B cell (primary cell): ENCODE measurements around the gene IGF1R. TPM values are rescaled to one million over a fixed set of nuclear protein-coding genes. Genes with fewer than 3 reads are reported as not detected.

Experiments
- ATAC-seq: fragments of 200-7000 bp; cut with Tn5 transposase; one replicate; pipeline ENCODE4 v1.10.0; 2021; ENCODE audit warnings: low read depth, mild to moderate bottlenecking, moderate number of reproducible peaks, moderate library complexity
- CTCF ChIA-PET: fragments of 350-600 bp; sonication (Branson Sonifier 250); formaldehyde crosslinking; loops from one replicate; lab custom pipeline; 2021; ENCODE audit warnings: antibody characterized with exemption, inconsistent platforms; lab: Charles Lee
- POLR2A ChIA-PET: fragments of 350-600 bp; sonication (Branson Sonifier 250); formaldehyde crosslinking; loops from one replicate; lab custom pipeline; 2021; ENCODE audit warnings: antibody characterized with exemption; lab: Charles Lee
- DNase-seq: peaks from one replicate; pipeline ENCODE4 v3.0.0; 2013
- H2AFZ ChIP-seq: 2 replicates; pipeline ENCODE4 v1.6.1; 2012; ENCODE audit warnings: mild to moderate bottlenecking, low read depth, low read length; ENCODE audit not compliant: insufficient read depth, poor library complexity, severe bottlenecking
- H3K27ac ChIP-seq, 2 donors: 1 replicate in 1 of 2; 2 replicates in 1 of 2; pipeline ENCODE4 v1.5.1; 2012 to 2013; ENCODE audit warnings: low read length in 2 of 2, mild to moderate bottlenecking in 2 of 2, moderate library complexity in 1 of 2
- H3K27me3 ChIP-seq, 4 experiments: fragments of 200-600 bp in 1 of 4; sonication (generic) in 1 of 4; replicated peaks in 1 of 4; 1 replicate in 2 of 4; 2 replicates in 2 of 4; pipeline versions ENCODE4 v1.6.1 to v1.7.0; 2013 to 2016; ENCODE audit warnings: low read length in 3 of 4, mild to moderate bottlenecking in 2 of 4, mixed read lengths in 1 of 4, moderate library complexity in 1 of 4; ENCODE audit not compliant: insufficient read depth in 4 of 4, control insufficient read depth in 3 of 4; ENCODE audit errors: control extremely low read depth in 1 of 4
- H3K36me3 ChIP-seq, 2 experiments: replicated peaks in 1 of 2; 1 replicate in 1 of 2; 2 replicates in 1 of 2; pipeline versions ENCODE4 v1.6.1 to v1.7.1; 2013; ENCODE audit warnings: low read length in 1 of 2; ENCODE audit not compliant: insufficient read depth in 2 of 2, control insufficient read depth in 1 of 2; ENCODE audit errors: control extremely low read depth in 1 of 2, extremely low read depth in 1 of 2
- H3K4me1 ChIP-seq, 2 donors: fragments of 200-600 bp in 1 of 2; sonication (generic) in 1 of 2; 1 replicate in 1 of 2; 2 replicates in 1 of 2; pipeline versions ENCODE4 v1.5.1 to v1.6.1; 2013 to 2017; ENCODE audit warnings: low read length in 2 of 2; ENCODE audit not compliant: control insufficient read depth in 2 of 2, insufficient read depth in 2 of 2
- H3K4me2 ChIP-seq: replicated peaks from 2 replicates; pipeline ENCODE3; 2012; ENCODE audit warnings: mild to moderate bottlenecking, low read depth, low read length; ENCODE audit not compliant: poor library complexity, severe bottlenecking
- H3K4me3 ChIP-seq, 5 experiments: fragments of 200-600 bp in 1 of 5; sonication (generic) in 1 of 5; 1 replicate in 3 of 5; 2 replicates in 2 of 5; pipeline versions ENCODE4 v1.5.1 to v1.7.0; 2011 to 2016; ENCODE audit warnings: low read length in 4 of 5, mild to moderate bottlenecking in 4 of 5, low read depth in 2 of 5, control low read depth in 1 of 5, moderate library complexity in 1 of 5; ENCODE audit not compliant: insufficient read depth in 1 of 5; ENCODE audit errors: control extremely low read depth in 1 of 5, extremely low read depth in 1 of 5
- H3K79me2 ChIP-seq: fragments of 200-600 bp; sonication (generic); one replicate; pipeline ENCODE4 v1.6.0; 2016; ENCODE audit warnings: low read length; ENCODE audit not compliant: control insufficient read depth, insufficient read depth
- H3K9ac ChIP-seq: fragments of 200-600 bp; sonication (generic); 2 replicates; pipeline ENCODE4 v1.6.1; 2017; ENCODE audit warnings: mild to moderate bottlenecking, low read length, moderate library complexity
- H3K9me3 ChIP-seq, 3 donors: one replicate each; pipeline versions ENCODE4 v1.6.1 to v1.7.1; 2013; ENCODE audit warnings: low read length in 2 of 3; ENCODE audit not compliant: control insufficient read depth in 2 of 3, insufficient read depth in 1 of 3; ENCODE audit errors: control extremely low read depth in 1 of 3
- H4K20me1 ChIP-seq: 2 replicates; pipeline ENCODE4 v1.6.0; 2012; ENCODE audit warnings: mild to moderate bottlenecking, low read length; ENCODE audit not compliant: insufficient read depth, control insufficient read depth, poor library complexity, severe bottlenecking
- H3K27ac Mint-ChIP-seq: one replicate; pipeline ENCODE4 v1.8.0; 2021; ENCODE audit warnings: mixed read lengths
- H3K27me3 Mint-ChIP-seq: one replicate; pipeline ENCODE4 v1.8.0; 2021; ENCODE audit warnings: mixed read lengths
- H3K4me1 Mint-ChIP-seq: one replicate; pipeline ENCODE4 v1.8.0; 2021; ENCODE audit warnings: mixed read lengths
- H3K4me3 Mint-ChIP-seq: one replicate; pipeline ENCODE4 v1.8.0; 2021; ENCODE audit warnings: mixed read lengths
- H3K9me3 Mint-ChIP-seq: one replicate; pipeline ENCODE4 v1.8.0; 2022; ENCODE audit warnings: mixed read lengths; ENCODE audit not compliant: insufficient read depth
- CTCF ChIP-seq: fragments of 200-600 bp; IDR thresholded peaks from one replicate; pipeline ENCODE4 v1.8.0; 2022; ENCODE audit warnings: antibody characterized with exemption, mild to moderate bottlenecking
- EZH2 ChIP-seq: IDR thresholded peaks from 2 replicates; pipeline ENCODE4 v1.6.1; 2012; ENCODE audit warnings: borderline replicate concordance, low read depth, mild to moderate bottlenecking, moderate library complexity, low read length; ENCODE audit not compliant: insufficient read depth, poor library complexity, severe bottlenecking
- WGBS: methylation state at CpG from one replicate; pipeline ENCODE4 v1.1.5; 2013; ENCODE audit warnings: missing lambda C conversion rate; ENCODE audit not compliant: insufficient coverage; 5-methylcytosine and 5-hydroxymethylcytosine counted together
- intact Hi-C: fragments of 100-400 bp; cut with micrococcal nuclease; formaldehyde crosslinking; loops from one replicate; pipeline ENCODE4 v1.10.0; 2022
- polyA plus RNA-seq: library from polyadenylated mRNA; depleted of rRNA; stranded (reverse); fragments of >200 nt; gene quantifications from 2 replicates; pipeline ENCODE4 v1.2.3, GENCODE V29; 2012
- total RNA-seq, 2 donors: library from RNA; stranded (reverse); fragments of 120-200 nt in 1 of 2; gene quantifications; 1 replicate in 1 of 2; 2 replicates in 1 of 2; pipeline versions ENCODE4 v1.2.3 to v1.2.4, GENCODE V29; 2013 to 2022

The IGF1R gene
- total and polyA plus RNA-seq, 2 donors (not counting 1 experiment from before 2014, with no cell fraction given), result 5.4 to 23.1 TPM

- intact Hi-C loops, result loop anchor here (5.0 to 10.0 kb wide), 2 partner anchors 1088 to 1955 kb away; partner anchors contain the start of genes ASB7, LINS1 and LYSMD4
- peak overlapping the region; percentile 89 for H3K4me3 Mint-ChIP-seq
- peaks cover 20% of the 10 kb centered on the region for H3K4me1 Mint-ChIP-seq
- peaks cover 0 to 13% (median 2%) of the 10 kb centered on the region in 3 donors for H3K9me3 ChIP-seq
- DNase-seq, result peak; percentile 84
- peaks cover 6% of the 10 kb centered on the region for H4K20me1 ChIP-seq
- ChIA-PET CTCF (interaction anchor here (0.7 to 4.4 kb wide), 6 partner anchors 9 to 128 kb away, joined by 3 to 31 read pairs (median 4); no protein-coding TSS in a partner anchor), POLR2A (interaction anchor here (0.6 to 1.9 kb wide), 3 partner anchors 37 to 206 kb away, joined by 3 to 5 read pairs (median 4); no protein-coding TSS in a partner anchor)
- peaks cover 26% of the 10 kb centered on the region for H3K27me3 Mint-ChIP-seq
- peaks cover 0 to 23% (median 6%) of the 10 kb centered on the region in 4 experiments for H3K27me3 ChIP-seq
- H3K9ac ChIP-seq, result peak overlapping the region; percentile 74
- H3K4me1 ChIP-seq, result peaks cover 23 to 31% of the 10 kb centered on the region in 2 donors
- H3K4me3 ChIP-seq, result peak overlapping the region; percentile 65 to 81 (median 72)
- no peaks in the 10 kb centered on the region for H3K79me2 ChIP-seq
- H3K4me2 ChIP-seq, result peak overlapping the region; percentile 83
- H2AFZ ChIP-seq, result peak overlapping the region; percentile 78
- peak; percentile 42 for ATAC-seq
- WGBS, result under 1% methylated on average over 77 of the region's 77 CpGs
- no peaks in the 10 kb centered on the region for H3K36me3 ChIP-seq
- peak overlapping the region; percentile 49 for H3K27ac ChIP-seq
- peak; percentile 68 for TF ChIP-seq CTCF
- TF ChIP-seq EZH2, result no peak
- no peaks in the 10 kb centered on the region for H3K9me3 Mint-ChIP-seq
- H3K27ac Mint-ChIP-seq, result peak overlapping the region; percentile 83
Observed at GRCh38 chr15:98647026-98647773, 1.1 kb upstream of the IGF1R start.
